Left ventricle myocardium inferior (tissue), 1 donor: Measurements from ENCODE around the gene DYRK1B. TPM values are rescaled to one million over a fixed set of nuclear protein-coding genes. Genes with fewer than 3 reads are reported as not detected.

ENCODE experiments used
- DNase-seq: peaks from one replicate; pipeline ENCODE4 v3.0.0-alpha.2; 2020
- H3K27ac ChIP-seq: fragments of 200-600 bp; replicated peaks from 2 replicates; pipeline ENCODE4 v1.8.0; 2021
- H3K27me3 ChIP-seq: fragments of 200-600 bp; 2 replicates; pipeline ENCODE4 v1.8.0; 2021; ENCODE audit warnings: low read depth
- H3K36me3 ChIP-seq: fragments of 200-600 bp; 2 replicates; pipeline ENCODE4 v1.8.0; 2021
- H3K4me1 ChIP-seq: fragments of 200-600 bp; 2 replicates; pipeline ENCODE4 v1.8.0; 2021
- H3K4me3 ChIP-seq: fragments of 200-600 bp; 2 replicates; pipeline ENCODE4 v1.8.0; 2021; ENCODE audit warnings: mild to moderate bottlenecking, moderate library complexity
- H3K9me3 ChIP-seq: fragments of 200-600 bp; replicated peaks from 2 replicates; pipeline ENCODE4 v1.8.0; 2021
- CTCF ChIP-seq: fragments of 200-600 bp; IDR thresholded peaks from 2 replicates; pipeline ENCODE4 v1.8.0; 2021; ENCODE audit warnings: antibody characterized with exemption, mild to moderate bottlenecking, borderline replicate concordance
- intact Hi-C: fragments of 100-400 bp; cut with micrococcal nuclease; formaldehyde crosslinking; loops from one replicate; pipeline ENCODE4 v1.11.0; 2022
- total RNA-seq: library from RNA; stranded (reverse); fragmentation: NEBNext Ultra II Directional; extraction: Animal tissue kit (Norgen Biotek cat#: 25700); gene quantifications from one replicate; pipeline ENCODE4 v1.2.1, GENCODE V29; 2021
- donor health status: DM: no; HTN: yes; CAD: no; lungs with severe emphysema.

Gene DYRK1B
- total RNA-seq, 1 donor from 2014 or later: 30.2 TPM

GRCh38 chr19:39867952-39868351 is 34.0 kb upstream of the DYRK1B start:
- no peak for TF ChIP-seq CTCF
- no peaks in the 10 kb centered on the region for H3K4me1 ChIP-seq
- DNase-seq: no peak
- no peak overlapping the region for H3K27ac ChIP-seq
- intact Hi-C loops: no loop called here
- no peaks in the 10 kb centered on the region for H3K36me3 ChIP-seq
- peaks cover 13% of the 10 kb centered on the region for H3K27me3 ChIP-seq
- no peaks in the 10 kb centered on the region for H3K9me3 ChIP-seq
- no peak overlapping the region for H3K4me3 ChIP-seq

- intact Hi-C loops: no loop called here
- DNase-seq: no peak
- no peaks in the 10 kb centered on the region for H3K36me3 ChIP-seq
- no peak overlapping the region for H3K4me3 ChIP-seq
- TF ChIP-seq CTCF: no peak
- H3K4me1 ChIP-seq: no peaks in the 10 kb centered on the region
- H3K27ac ChIP-seq: no peak overlapping the region
- H3K9me3 ChIP-seq: no peaks in the 10 kb centered on the region
- peaks cover 20% of the 10 kb centered on the region for H3K27me3 ChIP-seq
Measured at GRCh38 chr19:39867133-39867532, 33.2 kb upstream of the DYRK1B start.

- Histone ChIP-seq H3K36me3 (no peaks in the 10 kb centered on the region), H3K4me3 (no peak overlapping the region), H3K27ac (no peak overlapping the region), H3K4me1 (no peaks in the 10 kb centered on the region), H3K27me3 (peaks cover 20% of the 10 kb centered on the region), H3K9me3 (no peaks in the 10 kb centered on the region)
- intact Hi-C loops: no loop called here
- no peak for DNase-seq
- TF ChIP-seq CTCF: no peak
Measured at GRCh38 chr19:39865953-39866352, 32.0 kb upstream of the DYRK1B start.

- Histone ChIP-seq H3K27me3 (peaks cover 20% of the 10 kb centered on the region), H3K9me3 (no peaks in the 10 kb centered on the region), H3K4me1 (no peaks in the 10 kb centered on the region), H3K36me3 (no peaks in the 10 kb centered on the region), H3K27ac (no peak overlapping the region), H3K4me3 (no peak overlapping the region)
- TF ChIP-seq CTCF: no peak
- intact Hi-C loops: no loop called here
- no peak for DNase-seq
Measured at GRCh38 chr19:39865186-39865585, 31.2 kb upstream of the DYRK1B start.

- no peak for TF ChIP-seq CTCF
- Histone ChIP-seq H3K27me3 (peaks cover 20% of the 10 kb centered on the region), H3K27ac (no peak overlapping the region), H3K4me3 (no peak overlapping the region), H3K36me3 (no peaks in the 10 kb centered on the region), H3K4me1 (no peaks in the 10 kb centered on the region), H3K9me3 (no peaks in the 10 kb centered on the region)
- intact Hi-C loops: no loop called here
- no peak for DNase-seq
Measured at GRCh38 chr19:39864118-39864517, 30.2 kb upstream of the DYRK1B start.

- Histone ChIP-seq H3K4me1 (no peaks in the 10 kb centered on the region), H3K36me3 (no peaks in the 10 kb centered on the region), H3K27me3 (peaks cover 12% of the 10 kb centered on the region), H3K9me3 (no peaks in the 10 kb centered on the region), H3K27ac (no peak overlapping the region), H3K4me3 (peak overlapping the region; percentile 43)
- intact Hi-C loops: no loop called here
- peak; percentile 8 for TF ChIP-seq CTCF
- DNase-seq: peak; percentile 64
Measured at GRCh38 chr19:39858541-39858940, 24.6 kb upstream of the DYRK1B start.
